Endothelial cell (in vitro differentiated cells): ENCODE results near the gene FBH1. TPM values are rescaled to one million over a fixed set of nuclear protein-coding genes. Genes with fewer than 3 reads are reported as not detected.

Source experiments
- DNase-seq: peaks from one replicate; pipeline ENCODE4 v3.0.0; 2021; ENCODE audit warnings: low spot score
- H3K27ac Mint-ChIP-seq: one replicate; pipeline ENCODE4 v1.8.0; 2021; ENCODE audit warnings: mixed read lengths, inconsistent platforms; ENCODE audit not compliant: unreplicated experiment
- H3K27me3 Mint-ChIP-seq: one replicate; pipeline ENCODE4 v1.8.0; 2021; ENCODE audit warnings: mild to moderate bottlenecking, moderate library complexity, mixed read lengths, inconsistent platforms; ENCODE audit not compliant: unreplicated experiment
- H3K36me3 Mint-ChIP-seq: one replicate; pipeline ENCODE4 v1.8.0; 2021; ENCODE audit warnings: mild to moderate bottlenecking, low read depth, mixed read lengths, inconsistent platforms; ENCODE audit not compliant: unreplicated experiment
- H3K4me1 Mint-ChIP-seq: one replicate; pipeline ENCODE4 v1.8.0; 2021; ENCODE audit warnings: mild to moderate bottlenecking, mixed read lengths, inconsistent platforms; ENCODE audit not compliant: unreplicated experiment
- H3K4me3 Mint-ChIP-seq: one replicate; pipeline ENCODE4 v1.8.0; 2021; ENCODE audit warnings: mild to moderate bottlenecking, mixed read lengths, inconsistent platforms; ENCODE audit not compliant: unreplicated experiment
- H3K9me3 Mint-ChIP-seq: one replicate; pipeline ENCODE4 v1.8.0; 2021; ENCODE audit warnings: mixed read lengths, inconsistent platforms; ENCODE audit not compliant: unreplicated experiment
- total RNA-seq: library from RNA; stranded (reverse); fragmentation: NEBNext Ultra II Directional; extraction: Animal tissue kit (Norgen Biotek cat#: 25700); gene quantifications from one replicate; pipeline ENCODE4 v1.2.1, GENCODE V29; 2021; ENCODE audit not compliant: unreplicated experiment
- TF ChIP-seq, protein P1 (sequence below): fragments of 200-600 bp; sonication (generic); IDR thresholded peaks from one replicate; pipeline ENCODE4 v1.5.0; 2021; ENCODE audit warnings: antibody characterized with exemption; ENCODE audit not compliant: unreplicated experiment

The FBH1 gene
- total RNA-seq, 1 donor from 2014 or later: 95.2 TPM

DNA sequence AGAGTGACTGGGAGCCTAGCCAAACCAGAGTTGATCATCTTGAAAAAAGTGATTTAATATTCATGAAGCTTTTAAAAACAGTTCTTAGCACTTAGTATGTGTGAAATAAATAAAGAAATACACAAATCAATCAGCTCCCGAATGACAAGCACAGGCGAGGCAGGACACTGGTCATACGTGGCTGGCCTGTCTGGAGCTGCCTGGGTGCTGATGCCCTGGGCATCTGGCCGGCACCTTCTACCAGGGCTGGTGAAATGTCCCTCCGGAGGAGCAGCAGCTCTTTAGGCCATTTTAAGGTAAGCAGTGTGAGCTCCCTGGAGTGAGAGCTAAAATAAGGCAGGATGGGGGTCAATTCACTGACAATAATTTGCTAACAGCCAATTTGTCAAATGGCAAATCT is 63.6 kb downstream of the FBH1 start:
- TF ChIP-seq, protein P1, sequence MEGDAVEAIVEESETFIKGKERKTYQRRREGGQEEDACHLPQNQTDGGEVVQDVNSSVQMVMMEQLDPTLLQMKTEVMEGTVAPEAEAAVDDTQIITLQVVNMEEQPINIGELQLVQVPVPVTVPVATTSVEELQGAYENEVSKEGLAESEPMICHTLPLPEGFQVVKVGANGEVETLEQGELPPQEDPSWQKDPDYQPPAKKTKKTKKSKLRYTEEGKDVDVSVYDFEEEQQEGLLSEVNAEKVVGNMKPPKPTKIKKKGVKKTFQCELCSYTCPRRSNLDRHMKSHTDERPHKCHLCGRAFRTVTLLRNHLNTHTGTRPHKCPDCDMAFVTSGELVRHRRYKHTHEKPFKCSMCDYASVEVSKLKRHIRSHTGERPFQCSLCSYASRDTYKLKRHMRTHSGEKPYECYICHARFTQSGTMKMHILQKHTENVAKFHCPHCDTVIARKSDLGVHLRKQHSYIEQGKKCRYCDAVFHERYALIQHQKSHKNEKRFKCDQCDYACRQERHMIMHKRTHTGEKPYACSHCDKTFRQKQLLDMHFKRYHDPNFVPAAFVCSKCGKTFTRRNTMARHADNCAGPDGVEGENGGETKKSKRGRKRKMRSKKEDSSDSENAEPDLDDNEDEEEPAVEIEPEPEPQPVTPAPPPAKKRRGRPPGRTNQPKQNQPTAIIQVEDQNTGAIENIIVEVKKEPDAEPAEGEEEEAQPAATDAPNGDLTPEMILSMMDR: no peak
- no peak for DNase-seq
- Mint-ChIP-seq H3K27me3 (peaks cover 5% of the 10 kb centered on the region), H3K9me3 (no peaks in the 10 kb centered on the region), H3K27ac (no peak overlapping the region), H3K4me3 (no peak overlapping the region), H3K4me1 (peaks cover 13% of the 10 kb centered on the region), H3K36me3 (no peaks in the 10 kb centered on the region)

GRCh38 chr10:5956146-5956936 is 66.3 kb downstream of the FBH1 start:
- Mint-ChIP-seq H3K27ac (no peak overlapping the region), H3K36me3 (no peaks in the 10 kb centered on the region)
- no peak for DNase-seq

DNA sequence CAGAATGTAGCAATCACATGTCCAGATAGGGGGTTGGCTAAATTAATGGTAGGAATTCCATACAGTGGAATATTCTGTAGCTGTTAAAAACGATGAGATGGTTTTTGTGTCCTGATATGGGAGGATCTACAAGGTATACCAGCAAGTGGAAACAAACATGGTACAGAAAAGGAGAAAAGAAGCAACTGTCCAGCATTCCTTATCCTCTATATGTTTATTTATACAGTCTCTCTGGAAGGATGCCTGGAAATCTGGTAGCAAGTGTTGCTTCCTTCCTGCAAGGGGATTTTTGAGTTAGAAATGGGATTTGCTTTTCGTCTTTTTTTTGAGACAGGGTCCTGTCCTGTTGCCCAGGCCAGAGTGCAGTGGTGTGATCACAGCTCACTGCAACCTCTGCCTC is 68.0 kb downstream of the FBH1 start:
- Mint-ChIP-seq H3K36me3 (no peaks in the 10 kb centered on the region), H3K27ac (peak overlapping the region; percentile 53), H3K4me3 (no peak overlapping the region), H3K4me1 (peaks cover 12% of the 10 kb centered on the region), H3K9me3 (no peaks in the 10 kb centered on the region), H3K27me3 (peaks cover 15% of the 10 kb centered on the region)
- TF ChIP-seq, protein P1: no peak
- no peak for DNase-seq

More at GRCh38 chr10:5956146-5956936, 66.3 kb downstream of the FBH1 start:
- Mint-ChIP-seq H3K27me3 (peaks cover 12% of the 10 kb centered on the region), H3K4me1 (peaks cover 8% of the 10 kb centered on the region), H3K9me3 (no peaks in the 10 kb centered on the region), H3K4me3 (no peak overlapping the region)
- TF ChIP-seq, protein P1: no peak

DNA sequence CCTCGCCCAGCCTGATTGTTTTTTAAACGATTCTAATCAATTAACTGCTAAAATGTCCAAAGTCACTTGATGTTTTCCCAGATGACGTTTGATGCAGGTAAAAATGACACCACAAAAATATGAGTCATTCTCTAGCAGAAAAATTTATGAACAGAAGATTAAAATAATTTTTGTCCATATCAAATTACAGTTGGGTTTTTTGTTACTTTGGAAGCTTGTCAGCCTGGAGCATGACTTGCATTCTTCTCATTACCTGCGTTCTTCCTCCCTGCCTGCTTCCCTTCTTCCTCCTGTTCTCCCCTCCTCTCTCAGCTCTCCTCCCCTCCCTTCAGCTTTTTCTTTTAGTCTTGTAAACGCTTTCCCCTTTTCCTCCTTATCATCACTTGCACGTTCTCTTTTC is 68.6 kb downstream of the FBH1 start:
- no peaks in the 10 kb centered on the region for H3K36me3 Mint-ChIP-seq
- peaks cover 12% of the 10 kb centered on the region for H3K4me1 Mint-ChIP-seq
- no peak overlapping the region for H3K27ac Mint-ChIP-seq
- H3K27me3 Mint-ChIP-seq: peaks cover 15% of the 10 kb centered on the region
- no peak for DNase-seq
- H3K4me3 Mint-ChIP-seq: no peak overlapping the region
- TF ChIP-seq, protein P1: no peak
- H3K9me3 Mint-ChIP-seq: no peaks in the 10 kb centered on the region

DNA sequence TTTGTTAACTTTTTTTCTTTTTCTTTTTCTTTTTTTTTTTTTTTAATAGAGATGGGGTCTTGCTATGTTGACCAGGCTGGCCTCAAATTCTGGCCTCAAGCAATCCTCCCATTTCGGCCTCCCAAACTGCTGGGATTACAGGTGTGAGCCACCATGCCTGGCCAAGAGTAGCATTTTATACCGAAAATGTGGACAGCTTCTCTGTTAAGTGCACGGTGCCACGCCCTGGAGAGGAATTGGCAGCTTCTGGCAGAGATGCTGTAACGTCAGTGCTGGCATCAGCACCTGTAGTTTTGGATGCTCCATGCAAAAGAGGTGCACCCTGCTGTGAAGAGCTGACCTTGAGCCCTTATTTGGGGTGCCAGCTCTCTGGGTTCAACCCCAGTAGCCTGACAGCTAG is 69.1 kb downstream of the FBH1 start:
- Mint-ChIP-seq H3K27ac (no peak overlapping the region), H3K4me1 (peaks cover 12% of the 10 kb centered on the region), H3K9me3 (no peaks in the 10 kb centered on the region), H3K4me3 (no peak overlapping the region), H3K36me3 (no peaks in the 10 kb centered on the region), H3K27me3 (peaks cover 15% of the 10 kb centered on the region)
- TF ChIP-seq, protein P1: no peak
- no peak for DNase-seq
